Neural progenitor cell (in vitro differentiated cells): Measurements from ENCODE around the gene NANOGP8.

Experiments
- CTCF ChIP-seq: fragments of 200-600 bp; sonication (generic); IDR thresholded peaks from 2 replicates; pipeline ENCODE4 v1.5.1; 2017; ENCODE audit warnings: antibody characterized with exemption, mild to moderate bottlenecking
- EZH2phosphoT487 ChIP-seq: fragments of 200-600 bp; sonication (generic); IDR thresholded peaks from 2 replicates; pipeline ENCODE4 v1.6.1; 2017; ENCODE audit warnings: antibody characterized with exemption

- TF ChIP-seq CTCF (no peak), EZH2phosphoT487 (no peak)
Measured at GRCh38 chr15:35121611-35122359, 36.7 kb upstream of the NANOGP8 start.
